T-helper 1 cell treated with Interleukin-12 subunit alpha and Interleukin-12 subunit beta and Interleukin-4 antibody, amounts not matched to agents 30 μg/mL and 1 μg/mL, for 36 hours (primary cell): ENCODE results near the gene BARX1.

Experiments
- H3K27ac Mint-ChIP-seq: one replicate; pipeline ENCODE4 v1.8.0; 2021; ENCODE audit warnings: mild to moderate bottlenecking, mixed read lengths
- H3K27me3 Mint-ChIP-seq: one replicate; pipeline ENCODE4 v1.8.0; 2021; ENCODE audit warnings: low read depth, mixed read lengths
- H3K36me3 Mint-ChIP-seq: one replicate; pipeline ENCODE4 v1.8.0; 2021; ENCODE audit warnings: low read depth, mixed read lengths
- H3K4me1 Mint-ChIP-seq: one replicate; pipeline ENCODE4 v1.8.0; 2021; ENCODE audit warnings: low read depth, mixed read lengths
- H3K4me3 Mint-ChIP-seq: one replicate; pipeline ENCODE4 v1.8.0; 2021; ENCODE audit warnings: mild to moderate bottlenecking, moderate library complexity, mixed read lengths
- H3K9me3 Mint-ChIP-seq: one replicate; pipeline ENCODE4 v1.8.0; 2021; ENCODE audit warnings: mixed read lengths

The BARX1 gene

GRCh38 chr9:93931905-93932304 lies 23.2 kb downstream of the BARX1 start:
- H3K36me3 Mint-ChIP-seq = no peaks in the 10 kb centered on the region
- no peak overlapping the region for H3K4me3 Mint-ChIP-seq
- no peaks in the 10 kb centered on the region for H3K9me3 Mint-ChIP-seq
- no peak overlapping the region for H3K27ac Mint-ChIP-seq
- H3K27me3 Mint-ChIP-seq = peaks cover 37% of the 10 kb centered on the region
- H3K4me1 Mint-ChIP-seq = no peaks in the 10 kb centered on the region

- no peaks in the 10 kb centered on the region for H3K36me3 Mint-ChIP-seq
- H3K9me3 Mint-ChIP-seq = no peaks in the 10 kb centered on the region
- no peaks in the 10 kb centered on the region for H3K4me1 Mint-ChIP-seq
- H3K4me3 Mint-ChIP-seq = no peak overlapping the region
- H3K27ac Mint-ChIP-seq = no peak overlapping the region
- peaks cover 29% of the 10 kb centered on the region for H3K27me3 Mint-ChIP-seq
Measured at GRCh38 chr9:93930070-93930469, 25.1 kb downstream of the BARX1 start.

- peaks cover 29% of the 10 kb centered on the region for H3K27me3 Mint-ChIP-seq
- no peak overlapping the region for H3K27ac Mint-ChIP-seq
- H3K4me1 Mint-ChIP-seq = no peaks in the 10 kb centered on the region
- H3K9me3 Mint-ChIP-seq = no peaks in the 10 kb centered on the region
- H3K4me3 Mint-ChIP-seq = no peak overlapping the region
- no peaks in the 10 kb centered on the region for H3K36me3 Mint-ChIP-seq
Measured at GRCh38 chr9:93929231-93929630, 25.9 kb downstream of the BARX1 start.

DNA sequence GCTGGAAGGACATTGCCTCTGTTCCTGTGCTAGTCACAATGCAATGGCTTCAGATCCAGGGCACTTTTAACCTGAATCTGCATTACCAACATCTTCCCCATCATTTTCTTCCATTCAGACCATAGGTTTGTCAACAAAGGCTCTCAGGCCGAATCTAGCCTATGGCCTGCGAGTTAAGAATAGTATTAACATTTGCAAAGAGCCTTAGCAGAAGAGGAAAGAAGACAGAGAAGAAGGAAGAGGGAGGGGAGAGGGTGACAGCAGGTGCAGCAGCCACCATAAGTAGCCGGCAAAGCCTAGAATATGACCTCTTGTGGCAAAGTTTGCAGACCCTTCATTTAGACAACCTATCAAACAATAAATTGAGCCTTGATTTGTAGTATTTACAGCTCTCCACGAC lies 32.6 kb downstream of the BARX1 start:
- Mint-ChIP-seq H3K4me3 (no peak overlapping the region), H3K27ac (no peak overlapping the region), H3K4me1 (no peaks in the 10 kb centered on the region), H3K27me3 (peaks cover 7% of the 10 kb centered on the region), H3K36me3 (no peaks in the 10 kb centered on the region), H3K9me3 (no peaks in the 10 kb centered on the region)

DNA sequence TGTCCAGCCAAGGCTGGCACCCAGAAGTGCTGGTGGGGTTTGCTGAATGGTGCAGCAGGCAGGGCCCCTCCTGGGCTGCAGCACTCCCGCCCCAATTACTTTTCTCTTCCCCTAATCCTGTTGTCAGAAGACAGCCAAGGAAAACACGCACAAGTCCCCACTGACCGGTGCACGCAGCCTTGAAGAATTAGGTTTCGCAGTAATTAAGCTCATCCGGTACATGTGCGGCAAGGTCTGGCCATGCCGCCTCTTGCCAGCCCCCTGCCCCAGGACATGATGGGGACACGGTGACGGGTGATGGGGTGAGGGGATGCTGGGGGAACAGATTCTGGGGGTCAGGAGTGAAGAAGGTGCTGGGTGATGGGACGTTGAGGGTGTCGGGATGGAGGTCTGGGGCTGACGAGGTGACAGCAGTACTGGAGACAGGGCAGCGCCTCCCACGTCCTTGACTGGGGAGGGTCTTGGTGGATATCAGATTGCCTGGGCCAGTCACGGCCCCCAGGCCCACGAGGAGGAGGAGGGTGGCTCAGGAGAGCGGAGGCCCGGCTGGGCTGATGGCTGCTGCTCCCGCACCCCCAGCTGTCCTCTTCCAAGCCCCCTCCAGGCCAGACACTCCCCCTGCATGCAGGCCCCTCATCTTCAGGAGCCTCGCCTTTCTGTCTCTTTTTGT lies 34.9 kb downstream of the BARX1 start:
- Mint-ChIP-seq H3K9me3 (no peaks in the 10 kb centered on the region), H3K36me3 (no peaks in the 10 kb centered on the region), H3K4me3 (no peak overlapping the region), H3K4me1 (no peaks in the 10 kb centered on the region), H3K27ac (no peak overlapping the region), H3K27me3 (no peaks in the 10 kb centered on the region)

GRCh38 chr9:93918061-93918460 lies 37.1 kb downstream of the BARX1 start:
- Mint-ChIP-seq H3K36me3 (no peaks in the 10 kb centered on the region), H3K9me3 (no peaks in the 10 kb centered on the region), H3K27ac (no peak overlapping the region), H3K4me1 (no peaks in the 10 kb centered on the region), H3K27me3 (no peaks in the 10 kb centered on the region), H3K4me3 (no peak overlapping the region)

- Mint-ChIP-seq H3K27ac (no peak overlapping the region), H3K36me3 (no peaks in the 10 kb centered on the region), H3K4me3 (no peak overlapping the region), H3K4me1 (no peaks in the 10 kb centered on the region), H3K9me3 (no peaks in the 10 kb centered on the region), H3K27me3 (no peaks in the 10 kb centered on the region)
Measured at GRCh38 chr9:93917121-93917853, 37.9 kb downstream of the BARX1 start.

- H3K9me3 Mint-ChIP-seq = no peaks in the 10 kb centered on the region
- no peak overlapping the region for H3K4me3 Mint-ChIP-seq
- H3K4me1 Mint-ChIP-seq = no peaks in the 10 kb centered on the region
- no peaks in the 10 kb centered on the region for H3K36me3 Mint-ChIP-seq
- no peaks in the 10 kb centered on the region for H3K27me3 Mint-ChIP-seq
- no peak overlapping the region for H3K27ac Mint-ChIP-seq
Measured at GRCh38 chr9:93916358-93916757, 38.8 kb downstream of the BARX1 start.

- Mint-ChIP-seq H3K4me1 (peaks cover 2% of the 10 kb centered on the region), H3K27ac (no peak overlapping the region), H3K27me3 (no peaks in the 10 kb centered on the region), H3K36me3 (no peaks in the 10 kb centered on the region), H3K4me3 (no peak overlapping the region), H3K9me3 (no peaks in the 10 kb centered on the region)
Measured at GRCh38 chr9:93911801-93912554, 43.2 kb downstream of the BARX1 start.

GRCh38 chr9:93911136-93911745 lies 43.9 kb downstream of the BARX1 start:
- Mint-ChIP-seq H3K4me1 (peaks cover 2% of the 10 kb centered on the region), H3K4me3 (no peak overlapping the region), H3K36me3 (no peaks in the 10 kb centered on the region), H3K27ac (no peak overlapping the region), H3K9me3 (no peaks in the 10 kb centered on the region), H3K27me3 (no peaks in the 10 kb centered on the region)

- Mint-ChIP-seq H3K4me1 (peaks cover 2% of the 10 kb centered on the region), H3K9me3 (no peaks in the 10 kb centered on the region), H3K27me3 (no peaks in the 10 kb centered on the region), H3K27ac (no peak overlapping the region), H3K36me3 (no peaks in the 10 kb centered on the region), H3K4me3 (no peak overlapping the region)
Measured at GRCh38 chr9:93910598-93910997, 44.6 kb downstream of the BARX1 start.

- H3K9me3 Mint-ChIP-seq = no peaks in the 10 kb centered on the region
- H3K27ac Mint-ChIP-seq = no peak overlapping the region
- peaks cover 2% of the 10 kb centered on the region for H3K4me1 Mint-ChIP-seq
- no peak overlapping the region for H3K4me3 Mint-ChIP-seq
- no peaks in the 10 kb centered on the region for H3K36me3 Mint-ChIP-seq
- H3K27me3 Mint-ChIP-seq = no peaks in the 10 kb centered on the region
Measured at GRCh38 chr9:93910196-93910595, 45.0 kb downstream of the BARX1 start.

- no peaks in the 10 kb centered on the region for H3K36me3 Mint-ChIP-seq
- no peak overlapping the region for H3K27ac Mint-ChIP-seq
- H3K4me3 Mint-ChIP-seq = no peak overlapping the region
- H3K9me3 Mint-ChIP-seq = no peaks in the 10 kb centered on the region
- H3K4me1 Mint-ChIP-seq = peaks cover 2% of the 10 kb centered on the region
- H3K27me3 Mint-ChIP-seq = no peaks in the 10 kb centered on the region
Measured at GRCh38 chr9:93909242-93909616, 45.9 kb downstream of the BARX1 start.

- H3K9me3 Mint-ChIP-seq = no peaks in the 10 kb centered on the region
- H3K36me3 Mint-ChIP-seq = no peaks in the 10 kb centered on the region
- H3K4me3 Mint-ChIP-seq = no peak overlapping the region
- no peaks in the 10 kb centered on the region for H3K27me3 Mint-ChIP-seq
- peaks cover 2% of the 10 kb centered on the region for H3K4me1 Mint-ChIP-seq
- no peak overlapping the region for H3K27ac Mint-ChIP-seq
Measured at GRCh38 chr9:93908591-93909241, 46.4 kb downstream of the BARX1 start.
